Transverse colon (tissue), 4 donors: ENCODE measurements around the gene GOPC. TPM values are rescaled to one million over a fixed set of nuclear protein-coding genes. Genes with fewer than 3 reads are reported as not detected.
A peak's percentile ranks its signal among the peaks of the same experiment; 100 is the strongest.

Experiments
- DNase-seq: peaks from one replicate; pipeline ENCODE4 v3.0.0-alpha.2; 2019
- H3K27ac ChIP-seq, 4 donors: fragments of 200-600 bp; sonication (generic); 2 replicates each; pipeline ENCODE4 v1.5.1; 2016 to 2018; ENCODE audit warnings: inconsistent platforms in 4 of 4
- H3K27me3 ChIP-seq: fragments of 200-600 bp; sonication (generic); 2 replicates; pipeline ENCODE4 v1.5.1; 2017; ENCODE audit warnings: inconsistent platforms
- H3K36me3 ChIP-seq, 4 donors: fragments of 200-600 bp; sonication (generic); 2 replicates each; pipeline ENCODE4 v1.5.1; 2017 to 2019; ENCODE audit warnings: inconsistent platforms in 4 of 4
- H3K4me1 ChIP-seq, 4 donors: fragments of 200-600 bp; sonication (generic); 2 replicates each; pipeline ENCODE4 v1.5.1; 2017 to 2020; ENCODE audit warnings: inconsistent platforms in 4 of 4
- H3K4me3 ChIP-seq, 4 donors: fragments of 200-600 bp; sonication (generic); 1 replicate in 1 of 4; 2 replicates in 3 of 4; pipeline versions ENCODE4 v1.5.1 to v1.6.1; 2017 to 2019; ENCODE audit warnings: inconsistent platforms in 4 of 4
- H3K9me3 ChIP-seq, 2 donors: fragments of 200-600 bp; sonication (generic); 2 replicates each; pipeline ENCODE4 v1.5.1; 2017 to 2019; ENCODE audit warnings: inconsistent platforms in 2 of 2
- CTCF ChIP-seq, 5 experiments: fragments of 200-600 bp in 3 of 5; fragments of 450-650 bp in 2 of 5; sonication (generic) in 3 of 5; IDR thresholded peaks; 1 replicate in 2 of 5; 2 replicates in 3 of 5; pipeline ENCODE4 v1.5.1; 2016 to 2017; ENCODE audit warnings: antibody characterized with exemption in 5 of 5, inconsistent platforms in 3 of 5, mild to moderate bottlenecking in 2 of 5, moderate library complexity in 1 of 5
- EP300 ChIP-seq: sonication (generic); formaldehyde crosslinking; IDR thresholded peaks from one replicate; pipeline ENCODE4 v1.6.1; 2017; ENCODE audit warnings: antibody characterized with exemption, low read depth
- POLR2A ChIP-seq: fragments of 450-650 bp; IDR thresholded peaks from one replicate; pipeline ENCODE4 v1.6.1; 2016; ENCODE audit warnings: antibody characterized with exemption, mild to moderate bottlenecking, moderate library complexity
- POLR2AphosphoS5 ChIP-seq, 3 donors: sonication (generic); formaldehyde crosslinking; IDR thresholded peaks; one replicate each; pipeline ENCODE4 v1.6.1; 2016; ENCODE audit warnings: antibody characterized with exemption in 3 of 3
- WGBS, 2 donors: methylation state at CpG; one replicate each; pipeline ENCODE4 v1.1.5; 2018; ENCODE audit warnings: low coverage in 1 of 2; 5-methylcytosine and 5-hydroxymethylcytosine counted together
- in situ Hi-C, 4 donors: fragments of 200-750 bp; cut with MboI; loops; one replicate each; pipeline versions ENCODE4 v1.15.0 to v1.15.1; 2017; ENCODE audit warnings: low sequenced_read_pairs in 3 of 4, low pct_ligation_motif_present in 1 of 4, low pct_unique_long_range_greater_than_20kb in 1 of 4
- intact Hi-C: fragments of 100-400 bp; cut with DNase I; formaldehyde crosslinking; loops from one replicate; pipeline ENCODE4 v1.15.1; 2023; ENCODE audit warnings: low total_unique reads
- total RNA-seq, 4 donors: library from RNA; depleted of rRNA; stranded (reverse); fragments of >200 nt; gene quantifications; one replicate each; pipeline ENCODE4 v1.1.0, GENCODE V29; 2016

The GOPC gene
- total RNA-seq, 4 donors from 2014 or later: 18.3 to 39.9 (median 29.5) TPM

DNA sequence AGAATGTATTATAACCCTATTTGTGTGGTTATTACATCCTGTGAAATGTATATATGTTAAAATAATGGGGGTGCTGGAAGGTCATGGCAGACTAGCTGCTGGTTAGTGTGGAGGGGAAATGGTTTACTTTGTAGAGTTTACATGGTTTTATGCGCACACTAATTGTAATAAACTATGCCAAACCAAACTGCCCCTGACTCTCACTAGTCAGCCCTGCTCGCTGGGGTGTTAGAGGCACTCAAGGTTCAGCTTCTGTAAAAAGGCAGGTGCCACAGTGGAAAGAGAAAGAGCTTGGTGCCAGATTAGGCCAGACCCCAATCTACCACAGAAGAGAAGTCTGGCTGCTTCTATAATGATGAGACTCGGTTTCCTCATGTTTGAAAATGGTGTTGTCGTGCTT, 52.7 kb downstream of the GOPC start:
- no peak for DNase-seq
- no peak overlapping the region for H3K27ac ChIP-seq

DNA sequence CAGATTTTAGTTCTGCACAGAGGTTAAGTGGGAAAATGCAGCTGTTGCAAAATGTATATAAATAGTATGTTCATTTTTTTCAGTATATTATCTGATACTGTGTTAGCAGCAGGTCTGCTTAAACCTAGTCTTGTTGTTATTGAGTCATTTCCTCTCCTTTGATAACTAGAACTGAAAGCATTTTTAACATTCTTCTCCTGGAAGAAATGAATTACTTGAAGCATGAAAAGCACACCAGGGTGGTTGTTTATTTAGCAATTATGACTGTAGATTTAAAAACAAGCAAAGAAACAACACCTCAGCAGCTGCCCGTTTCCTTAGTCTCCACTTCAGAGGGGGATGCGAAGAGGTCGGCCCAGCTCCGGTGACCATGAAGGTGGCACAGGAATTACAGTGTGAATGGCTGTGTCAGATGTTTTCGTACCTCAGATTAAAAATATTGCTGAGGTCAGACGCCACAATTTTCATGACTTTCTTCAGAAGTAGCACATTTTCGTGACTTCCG, 53.5 kb downstream of the GOPC start:
- 74% methylated on average over 7 to 8 of the region's 8 CpGs for WGBS, 2 donors
- no peaks in the 10 kb centered on the region for H3K9me3 ChIP-seq
- in situ Hi-C loops (no loop called here), intact Hi-C loops (no loop called here)
- no peak for DNase-seq
- H3K27me3 ChIP-seq: no peaks in the 10 kb centered on the region
- H3K27ac ChIP-seq: peak overlapping the region in 1 of 4 donors; percentile 14
- H3K36me3 ChIP-seq: peaks cover 0 to 10% (median 0%) of the 10 kb centered on the region in 4 donors
- peaks cover 0 to 7% (median 0%) of the 10 kb centered on the region in 4 donors for H3K4me1 ChIP-seq
- TF ChIP-seq EP300: no peak
- no peak for TF ChIP-seq POLR2A
- no peak for TF ChIP-seq POLR2AphosphoS5 (IDR thresholded peaks at IDR 0.05)
- TF ChIP-seq CTCF (IDR thresholded peaks at IDR 0.05): no peak
- H3K4me3 ChIP-seq: peak overlapping the region in 1 of 4 donors; percentile 42

More for the DNA sequence above, 52.7 kb downstream of the GOPC start:
- in situ Hi-C loops: loop anchor here (5.0 to 25.0 kb wide), 5 partner anchors 92 to 212 kb away; no protein-coding TSS in a partner anchor
- WGBS, 2 donors: 77 to 83% methylated on average over 2 to 4 of the region's 4 CpGs
- no peak overlapping the region for H3K4me3 ChIP-seq
- TF ChIP-seq CTCF (IDR thresholded peaks at IDR 0.05): no peak
- no peak for TF ChIP-seq EP300
- no peak for TF ChIP-seq POLR2AphosphoS5 (IDR thresholded peaks at IDR 0.05)
- TF ChIP-seq POLR2A: no peak
- no peaks in the 10 kb centered on the region for H3K9me3 ChIP-seq
- H3K27me3 ChIP-seq: no peaks in the 10 kb centered on the region
- peaks cover 0 to 10% (median 0%) of the 10 kb centered on the region in 4 donors for H3K36me3 ChIP-seq
- peaks cover 0 to 7% (median 0%) of the 10 kb centered on the region in 4 donors for H3K4me1 ChIP-seq
- intact Hi-C loops: no loop called here

- H3K27ac ChIP-seq: peak overlapping the region in 2 of 4 donors; percentile 11 to 27
- peaks cover 0 to 7% (median 0%) of the 10 kb centered on the region in 4 donors for H3K4me1 ChIP-seq
- in situ Hi-C loops (no loop called here), intact Hi-C loops (no loop called here)
- peak overlapping the region in 3 of 4 donors; percentile 13 to 42 (median 29) for H3K4me3 ChIP-seq
- DNase-seq: peak; percentile 57
- H3K36me3 ChIP-seq: peaks cover 0 to 10% (median 0%) of the 10 kb centered on the region in 4 donors
- WGBS, 2 donors: 51 to 60% methylated on average over 1 to 52 of the region's 64 CpGs
- no peak for TF ChIP-seq POLR2A
- TF ChIP-seq CTCF (IDR thresholded peaks at IDR 0.05): no peak
- no peak for TF ChIP-seq POLR2AphosphoS5 (IDR thresholded peaks at IDR 0.05)
- TF ChIP-seq EP300: no peak
- no peaks in the 10 kb centered on the region for H3K27me3 ChIP-seq
- no peaks in the 10 kb centered on the region for H3K9me3 ChIP-seq
Observed at GRCh38 chr6:117547688-117548621, 54.4 kb downstream of the GOPC start.

- peaks cover 0 to 7% (median 0%) of the 10 kb centered on the region in 4 donors for H3K4me1 ChIP-seq
- H3K9me3 ChIP-seq: no peaks in the 10 kb centered on the region
- in situ Hi-C loops: no loop called here
- DNase-seq: no peak
- peaks cover 0 to 16% (median 0%) of the 10 kb centered on the region in 4 donors for H3K36me3 ChIP-seq
- 85 to 92% methylated on average over 5 of the region's 5 CpGs for WGBS, 2 donors
- H3K27me3 ChIP-seq: no peaks in the 10 kb centered on the region
- TF ChIP-seq CTCF (IDR thresholded peaks at IDR 0.05) (no peak), POLR2AphosphoS5 (IDR thresholded peaks at IDR 0.05) (no peak), POLR2A (no peak), EP300 (no peak)
- no peak overlapping the region for H3K27ac ChIP-seq
- intact Hi-C loops: no loop called here
- H3K4me3 ChIP-seq: no peak overlapping the region
Observed at GRCh38 chr6:117546674-117547073, 55.6 kb downstream of the GOPC start.
